ENCODE results near the gene TTC9B.

DNA sequence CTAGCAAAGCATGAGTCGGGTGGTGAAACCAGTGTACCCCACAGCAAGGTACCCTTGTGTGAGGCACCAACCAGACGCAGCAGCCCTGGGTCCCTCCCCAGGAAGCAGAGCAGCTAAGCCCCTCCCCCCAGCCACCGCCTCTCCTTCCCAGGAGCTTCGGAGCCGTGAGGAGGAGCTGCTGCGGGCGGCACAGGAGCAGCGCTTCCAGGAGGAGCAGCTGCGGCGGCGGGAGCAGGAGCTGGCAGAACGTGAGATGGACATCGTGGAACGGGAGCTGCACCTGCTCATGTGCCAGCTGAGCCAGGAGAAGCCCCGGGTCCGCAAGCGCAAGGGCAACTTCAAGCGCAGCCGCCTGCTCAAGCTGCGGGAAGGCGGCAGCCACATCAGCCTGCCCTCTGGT, 12.4 kb downstream of the TTC9B start:
- TF ChIP-seq POLR2A (IDR thresholded peaks at IDR 0.05; ENCODE audit: low read length) (no peak), GATA1 (IDR thresholded peaks at IDR 0.05; ENCODE audit: low read depth, low read length) (no peak)

All from erythroblast (primary cell).